Midbrain (tissue), 1 donor: Measurements from ENCODE around the gene OR1L6.

Experiments used
- DNase-seq: peaks from one replicate; lab custom pipeline; 2025; lab: John Stamatoyannopoulos, UW

Gene OR1L6, protein sequence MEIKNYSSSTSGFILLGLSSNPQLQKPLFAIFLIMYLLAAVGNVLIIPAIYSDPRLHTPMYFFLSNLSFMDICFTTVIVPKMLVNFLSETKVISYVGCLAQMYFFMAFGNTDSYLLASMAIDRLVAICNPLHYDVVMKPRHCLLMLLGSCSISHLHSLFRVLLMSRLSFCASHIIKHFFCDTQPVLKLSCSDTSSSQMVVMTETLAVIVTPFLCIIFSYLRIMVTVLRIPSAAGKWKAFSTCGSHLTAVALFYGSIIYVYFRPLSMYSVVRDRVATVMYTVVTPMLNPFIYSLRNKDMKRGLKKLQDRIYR

DNA sequence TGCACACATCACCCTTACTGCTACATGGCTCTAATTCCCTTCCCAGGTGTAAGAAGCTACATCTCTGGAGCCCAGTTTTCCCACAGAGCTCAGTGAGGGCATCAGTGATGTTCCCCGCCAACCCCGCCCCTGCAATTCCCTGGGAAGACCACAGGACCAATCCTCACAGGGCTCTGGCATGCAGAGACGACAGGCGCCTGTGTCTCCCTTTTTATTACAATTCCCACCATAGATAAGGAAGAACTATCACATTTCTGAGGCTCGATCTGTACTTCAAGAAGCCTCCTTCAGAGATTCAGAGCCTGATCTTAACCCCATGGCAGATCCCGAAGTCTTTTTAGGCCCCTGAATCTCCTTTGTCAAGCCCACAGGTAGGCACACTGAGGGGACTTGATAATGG, at the start of gene OR1L6:
TSS of gene OR1L6 (plus strand) at position 301 of the 400 bp plus-strand sequence. CDS start 7,545 bp downstream, outside the sequence.
- no peak for DNase-seq

DNA sequence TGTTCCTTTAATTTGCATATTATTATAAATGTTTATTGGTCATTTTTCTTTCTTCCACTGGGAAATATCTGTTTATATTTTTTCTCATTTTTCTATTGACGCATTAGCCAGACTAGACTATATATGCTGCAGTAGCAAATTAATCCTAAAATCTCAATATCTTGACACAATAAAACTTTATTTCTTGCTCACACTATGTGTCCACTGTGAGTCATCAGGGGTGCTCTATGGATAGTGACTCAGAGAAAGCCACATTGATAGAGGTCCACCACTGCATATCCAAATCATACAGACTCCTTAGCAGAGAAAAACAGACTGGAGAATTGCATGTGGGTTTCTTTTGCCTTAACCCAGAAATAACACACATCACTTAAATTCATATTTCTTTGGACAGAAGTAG, 46.4 kb upstream of the OR1L6 start:
- no peak for DNase-seq

DNA sequence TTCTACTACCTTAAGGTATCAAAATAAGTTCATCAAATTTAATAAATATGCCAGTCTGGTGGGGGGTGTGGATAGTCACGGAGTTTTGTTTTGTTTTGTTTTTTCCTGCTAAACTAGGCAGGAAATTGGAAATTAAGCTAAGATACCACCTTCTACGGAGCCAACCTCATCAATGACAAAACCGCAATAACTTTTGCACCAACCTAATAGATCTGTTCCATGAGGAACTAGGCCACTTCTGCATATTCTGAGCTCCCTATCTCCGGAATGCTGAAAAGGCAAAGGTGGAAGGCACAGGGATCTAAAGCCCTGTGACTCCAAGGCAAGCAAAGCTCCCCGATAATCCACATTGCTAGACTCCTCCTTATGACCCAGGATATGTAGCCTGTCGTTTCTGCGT, 24.1 kb upstream of the OR1L6 start:
- DNase-seq, result no peak

DNA sequence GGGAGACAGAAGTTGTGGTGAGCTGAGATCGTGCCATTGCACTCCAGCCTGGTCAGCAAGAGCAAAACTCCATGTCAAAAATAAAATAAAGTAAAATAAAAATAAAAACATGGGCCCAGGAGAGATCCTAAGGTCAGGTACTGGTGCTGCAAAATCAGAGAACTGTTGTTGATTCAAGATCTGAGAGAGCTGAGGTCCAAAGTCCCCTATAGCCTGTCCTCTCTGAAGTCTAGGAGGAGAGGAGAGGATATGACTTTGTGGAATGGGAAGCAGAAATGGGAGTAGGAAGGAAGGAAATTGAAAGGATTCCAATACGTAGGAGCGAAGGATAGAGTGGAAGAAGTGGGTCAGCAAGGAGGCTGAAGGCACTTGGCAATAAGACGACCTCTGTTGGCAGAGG, 22.9 kb upstream of the OR1L6 start:
- DNase-seq, result no peak

DNA sequence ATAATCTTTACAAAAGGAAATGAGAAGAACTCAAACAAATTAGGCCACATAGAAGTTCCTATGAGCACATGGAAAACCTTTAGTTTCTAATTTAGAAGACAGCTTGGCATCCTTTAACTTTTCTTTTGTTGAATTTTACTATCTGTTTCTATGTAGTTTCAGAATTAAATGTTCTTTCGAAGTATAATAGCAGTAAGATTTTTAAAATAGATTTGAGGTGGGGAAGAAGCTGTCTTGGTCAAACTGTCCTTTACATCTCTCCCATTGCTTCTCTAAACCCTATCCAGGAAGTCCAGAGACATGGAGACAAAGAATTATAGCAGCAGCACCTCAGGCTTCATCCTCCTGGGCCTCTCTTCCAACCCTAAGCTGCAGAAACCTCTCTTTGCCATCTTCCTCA, 18.4 kb upstream of the OR1L6 start, which contains the start of gene OR1L4:
TSS of gene OR1L4 (plus strand) at position 301 of the 400 bp plus-strand sequence. CDS start at position 301, 0 bp downstream.
- DNase-seq, result no peak

DNA sequence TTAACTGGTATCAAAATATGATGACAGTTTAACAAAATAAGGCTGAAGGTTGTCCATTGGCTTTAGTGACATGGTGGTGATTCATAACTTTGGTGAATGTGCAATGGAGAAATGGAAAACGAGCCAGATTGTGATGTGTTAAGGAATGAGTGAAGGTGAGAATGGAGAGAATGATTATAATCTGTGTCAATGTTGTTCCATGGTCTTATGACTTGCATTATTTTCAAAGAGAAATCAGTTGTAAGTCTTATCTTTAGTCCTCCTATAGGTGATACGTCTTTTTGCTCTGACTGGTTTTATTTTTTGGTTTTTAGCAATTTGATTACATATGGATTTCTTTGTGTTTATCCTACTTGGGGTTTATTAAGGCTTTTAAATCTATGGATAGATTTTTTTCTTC, 12.7 kb downstream of the OR1L6 start:
- no peak for DNase-seq

DNA sequence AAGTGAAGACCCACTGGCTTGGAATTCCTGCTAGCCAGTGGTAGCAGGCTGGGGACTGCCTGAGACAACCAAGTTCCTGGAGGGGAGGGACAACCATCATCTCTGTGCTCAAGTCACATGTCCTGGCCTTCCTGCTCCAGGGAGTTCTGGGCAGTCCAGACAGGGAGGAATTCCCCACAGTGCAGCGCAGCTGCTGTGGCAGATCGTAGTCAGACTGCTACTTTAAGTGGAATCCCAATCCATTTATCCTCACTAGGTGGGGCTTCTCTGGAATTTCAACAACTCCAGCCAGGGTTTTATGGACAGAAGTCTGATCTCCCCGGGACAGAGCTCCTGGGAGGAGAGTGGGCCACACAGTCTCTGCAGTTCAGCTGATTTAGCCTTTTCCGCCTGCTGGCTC, 25.7 kb downstream of the OR1L6 start:
- no peak for DNase-seq

DNA sequence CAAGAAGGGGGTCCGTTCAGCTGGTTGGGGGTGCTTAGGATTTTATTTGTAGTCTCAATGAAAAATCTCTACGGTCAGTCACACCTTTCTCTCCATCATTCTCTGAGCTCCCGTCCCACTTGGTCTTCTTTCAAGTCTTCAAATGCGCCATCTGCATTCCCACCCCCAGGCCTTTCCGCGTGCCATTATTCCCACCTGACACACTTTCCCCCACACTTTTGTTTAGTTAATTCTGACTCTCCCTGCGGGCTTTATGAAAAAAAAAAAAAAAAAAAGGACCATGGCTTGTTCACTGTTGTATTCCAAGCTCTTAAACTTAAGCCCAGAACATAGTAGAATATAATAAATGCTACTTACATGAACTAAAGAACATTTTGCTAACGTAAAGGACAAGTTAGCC, 34.9 kb downstream of the OR1L6 start:
- DNase-seq, result no peak

DNA sequence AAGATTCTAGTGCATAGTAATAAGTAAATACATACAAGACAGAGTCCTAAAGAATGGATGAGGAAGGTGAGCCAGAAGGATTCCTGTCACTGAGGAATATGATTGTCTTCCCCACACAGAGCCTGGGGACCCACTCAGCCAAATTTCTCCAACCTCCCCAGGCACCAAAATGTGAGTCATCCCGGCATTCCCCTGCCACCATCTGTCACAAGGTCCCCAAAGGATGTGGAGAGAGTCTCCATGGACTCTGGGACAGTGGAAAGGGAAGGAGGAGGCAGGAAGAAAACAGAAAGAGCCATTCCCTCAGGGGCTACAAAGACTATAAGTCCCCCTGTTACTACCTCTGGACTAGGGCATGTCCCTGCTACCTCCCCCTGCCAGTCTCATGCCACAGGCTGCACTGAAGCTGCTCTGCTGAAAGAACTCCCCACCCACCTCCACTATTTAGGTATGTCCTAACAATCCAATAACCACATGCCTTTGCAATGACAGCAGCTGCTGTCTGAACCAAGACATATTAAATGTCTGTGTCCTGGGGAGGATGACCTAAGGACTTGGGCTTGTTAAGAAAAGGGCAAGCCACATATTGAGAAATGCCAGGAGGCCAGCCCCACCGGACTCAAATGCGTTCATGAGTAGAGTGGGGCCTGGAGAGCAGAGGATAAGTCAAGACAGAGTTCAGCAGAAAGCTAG, 36.0 kb downstream of the OR1L6 start:
- no peak for DNase-seq

DNA sequence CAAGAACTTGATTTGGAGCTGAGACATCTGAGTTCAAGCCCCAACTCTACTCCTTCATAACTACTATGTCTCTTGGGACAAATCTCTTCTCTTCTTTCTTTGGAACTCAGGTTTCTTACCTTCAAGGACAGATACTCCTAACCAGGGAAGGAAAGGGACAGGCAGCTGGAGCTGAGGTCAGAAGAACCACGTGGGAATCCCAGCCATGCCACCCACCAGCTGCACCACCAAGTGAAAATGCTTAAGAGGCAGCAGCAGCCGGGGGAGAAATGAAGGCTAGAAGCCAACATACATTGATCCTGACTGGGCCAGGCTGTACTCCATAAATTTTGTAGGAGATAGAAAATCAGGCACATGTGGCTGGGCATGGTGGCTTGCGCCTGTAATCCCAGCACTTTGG, 37.1 kb downstream of the OR1L6 start:
- DNase-seq, result no peak

DNA sequence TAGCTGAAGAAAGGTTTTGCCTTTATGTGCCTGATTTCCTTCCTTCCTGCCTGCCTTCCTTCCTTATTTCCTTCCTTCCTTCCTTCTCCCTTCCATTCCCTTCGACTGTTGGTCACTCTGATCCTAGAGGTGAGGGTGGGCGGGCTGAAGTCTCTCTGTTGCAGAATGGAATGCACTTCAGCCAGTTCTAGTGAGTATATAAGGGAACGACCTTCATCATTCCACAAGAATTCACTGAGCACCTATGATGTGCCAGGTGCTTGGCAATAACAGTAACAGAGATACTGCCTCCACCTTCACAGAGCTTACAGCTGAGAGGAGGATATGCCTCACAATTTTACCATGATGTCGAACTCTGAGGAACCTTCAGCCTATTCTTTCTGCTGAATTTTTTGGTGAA, 37.9 kb downstream of the OR1L6 start:
- no peak for DNase-seq

DNA sequence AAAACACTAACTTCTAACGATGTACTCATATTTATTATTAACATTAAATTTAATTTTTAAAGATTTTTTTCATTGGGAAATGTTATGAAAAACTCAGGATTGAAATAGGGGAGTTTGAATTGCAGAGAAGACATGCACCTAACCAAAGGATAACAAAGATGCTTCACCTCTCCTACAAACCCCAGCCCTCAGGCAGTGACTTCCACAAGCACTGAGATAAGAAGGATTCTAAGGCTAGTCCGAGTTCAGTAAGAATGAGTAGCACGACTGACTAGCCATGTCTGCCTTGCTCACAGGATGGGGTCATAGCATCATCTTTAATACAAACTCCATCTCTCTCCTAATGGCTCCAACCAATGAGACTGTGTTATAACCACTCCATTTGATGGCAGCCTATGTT, 39.6 kb downstream of the OR1L6 start:
- no peak for DNase-seq

DNA sequence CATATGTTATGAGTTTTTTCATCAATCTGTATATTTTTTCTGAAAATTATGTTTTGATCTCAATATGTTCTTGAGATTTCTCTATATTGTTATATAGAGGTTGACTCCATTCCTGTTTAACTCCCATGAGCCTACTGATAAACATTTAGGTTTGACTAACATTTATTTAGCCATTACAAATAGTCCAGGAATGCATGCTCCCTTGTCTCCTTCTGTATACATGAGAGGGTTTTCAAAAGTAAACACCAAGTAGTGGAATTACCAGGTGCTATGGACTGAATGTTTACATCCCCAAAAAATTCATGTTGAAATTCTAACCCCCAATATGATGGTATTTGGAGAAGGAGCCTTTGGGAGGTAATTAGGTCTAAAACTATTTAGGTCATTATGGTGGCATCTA, 43.2 kb downstream of the OR1L6 start:
- DNase-seq, result no peak

DNA sequence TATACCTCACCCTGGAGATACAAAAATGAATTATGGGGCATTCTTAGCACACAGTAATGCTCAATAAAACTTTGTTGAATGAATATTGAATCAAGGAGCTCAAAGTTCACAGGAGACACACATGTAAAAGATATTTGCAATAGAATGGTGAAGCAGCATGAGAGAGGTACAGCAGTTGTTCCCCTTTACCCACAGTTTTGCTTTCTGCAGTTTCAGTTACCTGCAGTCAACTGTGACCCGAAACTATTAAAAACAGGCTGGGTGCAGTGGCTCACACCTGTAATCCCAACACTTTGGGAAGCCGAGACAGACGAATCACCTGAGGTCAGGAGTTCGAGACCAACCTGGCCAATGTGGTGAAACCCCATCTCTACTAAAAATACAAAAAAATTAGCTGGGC, 44.2 kb downstream of the OR1L6 start:
- DNase-seq, result no peak

DNA sequence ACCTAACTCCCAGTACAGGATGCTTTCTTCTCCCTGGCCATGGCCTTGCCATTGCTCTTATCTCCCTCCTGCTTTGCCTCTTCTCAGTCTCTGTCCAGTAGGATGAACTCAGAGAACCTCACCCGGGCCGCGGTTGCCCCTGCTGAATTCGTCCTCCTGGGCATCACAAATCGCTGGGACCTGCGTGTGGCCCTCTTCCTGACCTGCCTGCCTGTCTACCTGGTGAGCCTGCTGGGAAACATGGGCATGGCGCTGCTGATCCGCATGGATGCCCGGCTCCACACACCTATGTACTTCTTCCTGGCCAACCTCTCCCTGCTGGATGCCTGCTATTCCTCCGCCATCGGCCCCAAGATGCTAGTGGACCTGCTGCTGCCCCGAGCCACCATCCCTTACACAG, 46.7 kb downstream of the OR1L6 start, which contains the start of gene OR5C1:
TSS of gene OR5C1 (plus strand) at position 103 of the 400 bp plus-strand sequence. CDS start at position 103, 0 bp downstream.
- DNase-seq, result no peak

DNA sequence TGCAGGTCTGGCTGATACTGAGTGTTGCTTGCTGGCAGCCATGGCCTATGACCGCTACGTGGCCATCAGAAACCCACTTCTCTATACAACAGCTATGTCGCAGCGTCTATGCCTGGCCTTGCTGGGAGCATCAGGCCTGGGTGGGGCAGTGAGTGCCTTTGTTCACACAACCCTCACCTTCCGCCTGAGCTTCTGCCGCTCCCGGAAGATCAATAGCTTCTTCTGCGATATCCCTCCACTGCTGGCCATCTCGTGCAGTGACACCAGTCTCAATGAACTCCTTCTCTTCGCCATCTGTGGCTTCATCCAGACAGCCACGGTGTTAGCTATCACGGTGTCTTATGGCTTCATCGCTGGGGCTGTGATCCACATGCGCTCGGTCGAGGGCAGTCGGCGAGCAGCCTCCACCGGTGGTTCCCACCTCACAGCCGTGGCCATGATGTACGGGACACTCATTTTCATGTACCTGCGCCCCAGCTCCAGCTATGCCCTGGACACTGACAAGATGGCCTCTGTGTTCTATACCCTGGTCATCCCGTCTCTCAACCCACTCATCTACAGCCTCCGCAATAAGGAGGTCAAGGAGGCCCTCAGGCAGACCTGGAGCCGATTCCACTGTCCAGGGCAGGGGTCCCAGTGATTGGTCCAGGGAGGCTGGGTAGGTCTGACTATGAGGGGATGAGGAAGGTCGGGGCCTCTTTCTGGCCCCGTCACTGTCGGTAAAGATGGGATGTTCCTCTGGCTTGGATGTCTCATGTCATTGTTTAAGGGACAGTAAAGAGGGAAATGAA, 47.3 kb downstream of the OR1L6 start:
- no peak for DNase-seq

DNA sequence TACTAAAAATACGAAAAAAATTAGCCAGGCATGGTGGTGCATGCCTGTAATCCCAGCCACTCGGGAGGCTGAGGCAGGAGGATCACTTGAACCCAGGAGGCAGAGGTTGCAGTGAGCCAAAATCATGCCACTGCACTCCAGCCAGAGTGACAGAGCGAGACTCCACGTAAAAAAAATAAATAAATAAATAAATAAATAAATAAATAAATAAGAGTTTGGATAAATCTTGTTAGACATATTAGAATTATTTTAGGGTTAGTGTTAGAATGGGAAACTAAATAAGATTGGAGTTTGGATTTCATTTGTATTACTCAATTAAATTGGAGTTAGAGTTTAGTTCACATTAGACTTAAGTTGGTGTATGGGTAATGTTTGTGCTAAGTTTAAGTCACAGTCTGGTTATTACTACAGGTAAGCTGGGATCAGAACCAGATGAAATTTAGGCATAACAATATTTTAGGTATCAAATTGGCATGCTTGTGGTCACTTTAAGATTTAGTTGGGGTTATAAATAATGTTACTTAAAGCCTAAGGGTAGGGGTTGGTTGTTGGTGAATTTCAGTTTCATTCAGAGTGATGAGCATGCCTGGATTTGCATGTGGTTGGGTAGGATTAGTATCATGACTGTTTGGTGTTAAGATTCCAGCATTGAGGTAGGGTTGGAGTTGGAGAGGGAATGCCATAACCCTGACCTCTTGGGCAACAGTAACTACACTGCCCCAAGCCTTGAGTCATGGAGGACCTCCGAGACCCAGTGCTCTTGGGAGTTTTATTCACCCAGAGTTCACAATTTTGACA, 50.0 kb downstream of the OR1L6 start:
- DNase-seq, result no peak

DNA sequence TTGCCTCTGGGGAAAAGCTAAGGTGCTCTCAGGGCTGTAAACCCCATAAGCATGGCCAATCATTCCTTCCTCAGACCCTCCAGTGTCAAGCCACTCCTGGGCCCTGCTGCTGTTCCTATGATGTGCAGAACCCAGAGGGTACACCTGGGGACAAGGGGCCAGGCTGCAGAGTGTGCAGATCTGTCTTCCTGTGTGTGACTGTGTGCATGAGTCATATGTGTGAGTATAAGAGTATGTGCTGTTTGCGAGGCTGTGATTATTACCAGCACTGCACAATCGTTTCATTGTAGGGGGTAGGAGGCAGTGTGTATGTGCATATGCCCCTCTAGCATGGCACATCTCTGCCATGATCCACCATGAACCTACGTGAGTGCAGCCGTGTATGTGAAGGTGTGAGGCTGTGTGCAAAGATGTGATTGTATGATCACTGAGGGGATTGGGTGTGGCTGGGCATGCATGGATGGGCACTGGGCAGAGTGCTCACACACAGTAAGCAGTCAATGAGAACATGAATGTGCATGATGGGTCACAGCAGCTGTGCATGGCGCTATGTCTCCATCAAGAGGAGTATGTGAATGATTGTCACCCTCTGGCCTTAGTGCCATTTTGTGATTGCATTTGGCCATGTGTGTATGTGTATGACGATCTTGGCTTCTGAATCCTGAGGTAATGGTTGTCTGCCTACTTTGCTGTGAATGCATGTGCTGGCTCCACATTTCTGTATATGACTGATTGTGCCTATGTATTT, 55.4 kb downstream of the OR1L6 start:
- DNase-seq, result no peak
